NT2/D1 (cell line): ENCODE results near the gene ANXA4.
"Not testable (repeated sequence)": the region's sequence is repeated elsewhere in the genome, so short reads cannot be mapped to it uniquely, and the experiment has no call there.

Source experiments
- DNase-seq: peaks from one replicate; pipeline ENCODE4 v3.0.0-alpha.2; 2011; ENCODE audit warnings: low read depth, low spot score
- H3K27me3 ChIP-seq: 2 replicates; pipeline ENCODE4 v1.6.0; 2011; ENCODE audit warnings: mild to moderate bottlenecking; ENCODE audit not compliant: insufficient read length, insufficient read depth
- H3K36me3 ChIP-seq: 2 replicates; pipeline ENCODE4 v1.6.1; 2011; ENCODE audit warnings: mild to moderate bottlenecking, low read length, mixed read lengths; ENCODE audit not compliant: insufficient read depth, insufficient read length
- H3K4me1 ChIP-seq: 2 replicates; pipeline ENCODE4 v1.5.1; 2011; ENCODE audit not compliant: insufficient read depth, insufficient read length
- H3K4me3 ChIP-seq: 2 replicates; pipeline ENCODE4 v1.5.1; 2011; ENCODE audit warnings: low read depth; ENCODE audit not compliant: insufficient read length
- H3K9ac ChIP-seq: 2 replicates; pipeline ENCODE4 v1.6.0; 2011; ENCODE audit warnings: low read depth; ENCODE audit not compliant: insufficient read length
- H3K9me3 ChIP-seq: 2 replicates; pipeline ENCODE4 v1.5.1; 2011; ENCODE audit warnings: mild to moderate bottlenecking, low read length; ENCODE audit not compliant: insufficient read depth
- SUZ12 ChIP-seq: IDR thresholded peaks from 2 replicates; pipeline ENCODE4 v1.6.1; 2011; ENCODE audit not compliant: insufficient read length, insufficient read depth; ENCODE audit errors: extremely low read depth
- YY1 ChIP-seq: IDR thresholded peaks from 2 replicates; pipeline ENCODE4 v1.6.1; 2011; ENCODE audit not compliant: insufficient read length, insufficient read depth
- ZNF274 ChIP-seq: IDR thresholded peaks from 2 replicates; pipeline ENCODE4 v1.6.1; 2011; ENCODE audit warnings: mild to moderate bottlenecking, low read depth, low read length

Gene ANXA4

GRCh38 chr2:69769272-69769671, 27.3 kb downstream of the ANXA4 start:
- H3K27me3 ChIP-seq, result no peaks in the 10 kb centered on the region
- peaks cover 3% of the 10 kb centered on the region for H3K4me1 ChIP-seq
- no peak overlapping the region for H3K9ac ChIP-seq
- H3K9me3 ChIP-seq, result no peaks in the 10 kb centered on the region
- no peak overlapping the region for H3K4me3 ChIP-seq
- DNase-seq, result no peak
- no peak for TF ChIP-seq YY1
- TF ChIP-seq ZNF274, result no peak
- TF ChIP-seq SUZ12, result no peak
- no peaks in the 10 kb centered on the region for H3K36me3 ChIP-seq

GRCh38 chr2:69770193-69770702, 28.3 kb downstream of the ANXA4 start:
- H3K9me3 ChIP-seq, result no peaks in the 10 kb centered on the region
- H3K4me1 ChIP-seq, result peaks cover 3% of the 10 kb centered on the region
- no peak for TF ChIP-seq SUZ12
- no peak for TF ChIP-seq YY1
- no peak for TF ChIP-seq ZNF274
- no peak for DNase-seq
- H3K27me3 ChIP-seq, result no peaks in the 10 kb centered on the region
- H3K9ac ChIP-seq, result no peak overlapping the region
- no peaks in the 10 kb centered on the region for H3K36me3 ChIP-seq
- H3K4me3 ChIP-seq, result no peak overlapping the region

GRCh38 chr2:69770747-69771146, 28.8 kb downstream of the ANXA4 start:
- Histone ChIP-seq H3K4me1 (peaks cover 3% of the 10 kb centered on the region), H3K4me3 (no peak overlapping the region), H3K27me3 (no peaks in the 10 kb centered on the region), H3K9ac (no peak overlapping the region), H3K9me3 (no peaks in the 10 kb centered on the region), H3K36me3 (no peaks in the 10 kb centered on the region)
- no peak for DNase-seq
- TF ChIP-seq SUZ12 (no peak), ZNF274 (no peak), YY1 (no peak)

GRCh38 chr2:69771461-69771860, 29.5 kb downstream of the ANXA4 start:
- Histone ChIP-seq H3K9ac (no peak overlapping the region), H3K4me3 (no peak overlapping the region), H3K4me1 (peaks cover 3% of the 10 kb centered on the region), H3K36me3 (no peaks in the 10 kb centered on the region), H3K27me3 (no peaks in the 10 kb centered on the region), H3K9me3 (no peaks in the 10 kb centered on the region)
- no peak for DNase-seq
- TF ChIP-seq ZNF274 (no peak), SUZ12 (no peak), YY1 (no peak)

GRCh38 chr2:69773206-69773605, 31.3 kb downstream of the ANXA4 start:
- H3K9ac ChIP-seq, result no peak overlapping the region
- no peak for DNase-seq
- H3K36me3 ChIP-seq, result no peaks in the 10 kb centered on the region
- H3K9me3 ChIP-seq, result no peaks in the 10 kb centered on the region
- peaks cover 5% of the 10 kb centered on the region for H3K4me1 ChIP-seq
- no peak overlapping the region for H3K4me3 ChIP-seq
- H3K27me3 ChIP-seq, result no peaks in the 10 kb centered on the region
- TF ChIP-seq ZNF274 (no peak), YY1 (no peak), SUZ12 (no peak)

GRCh38 chr2:69774258-69774983, 32.5 kb downstream of the ANXA4 start:
- H3K9ac ChIP-seq, H3K27me3 ChIP-seq, H3K36me3 ChIP-seq, DNase-seq, H3K4me3 ChIP-seq, H3K4me1 ChIP-seq, H3K9me3 ChIP-seq: not testable (repeated sequence)

GRCh38 chr2:69774984-69775982, 33.3 kb downstream of the ANXA4 start:
- no peaks in the 10 kb centered on the region for H3K27me3 ChIP-seq
- H3K9ac ChIP-seq, result no peak overlapping the region
- no peaks in the 10 kb centered on the region for H3K36me3 ChIP-seq
- H3K9me3 ChIP-seq, result no peaks in the 10 kb centered on the region
- DNase-seq, result no peak
- TF ChIP-seq YY1 (no peak), ZNF274 (no peak), SUZ12 (no peak)
- no peak overlapping the region for H3K4me3 ChIP-seq
- peaks cover 7% of the 10 kb centered on the region for H3K4me1 ChIP-seq
